Posterior vena cava (tissue), 2 donors: ENCODE measurements around the gene MDP1. TPM values are rescaled to one million over a fixed set of nuclear protein-coding genes. Genes with fewer than 3 reads are reported as not detected.
"Not testable (repeated sequence)": the region's sequence is repeated elsewhere in the genome, so short reads cannot be mapped to it uniquely, and the experiment has no call there.

Experiments used
- DNase-seq: peaks from one replicate; pipeline ENCODE4 v3.0.0-alpha.2; 2020; ENCODE audit warnings: low spot score
- intact Hi-C, 2 donors: fragments of 100-400 bp; cut with DNase I; formaldehyde crosslinking; loops; one replicate each; pipeline versions ENCODE4 v1.14.1 to v1.14.2; 2022 to 2023
- total RNA-seq, 2 donors: library from RNA; stranded (reverse); fragmentation: NEBNext Ultra II Directional; extraction: Animal tissue kit (Norgen Biotek cat#: 25700); gene quantifications; one replicate each; pipeline ENCODE4 v1.2.1, GENCODE V29; 2021
- donor health status: DM: yes; HTN: yes; CAD: no.
- donor health status: DM: yes; HTN: yes; CAD: no.

MDP1 gene
- total RNA-seq, 2 donors from 2014 or later = 22.1 to 23.1 TPM

- DNase-seq = no peak
- intact Hi-C loops = no loop called here
Measured at GRCh38 chr14:24234095-24235005, 18.5 kb upstream of the MDP1 start.

GRCh38 chr14:24233538-24233866, 17.6 kb upstream of the MDP1 start:
- no peak for DNase-seq
- intact Hi-C loops = no loop called here

GRCh38 chr14:24232645-24233537, 17.0 kb upstream of the MDP1 start, which contains the start of gene GMPR2:
Gene GMPR2, plus strand, starts transcription at chr14:24232929. Its CDS starts 325 bp downstream, at chr14:24233254.
- intact Hi-C loops = no loop called here
- no peak for DNase-seq

GRCh38 chr14:24232121-24232644, 16.3 kb upstream of the MDP1 start, which contains the start of gene NEDD8:
Gene NEDD8, minus strand, starts transcription at chr14:24232367. Its CDS starts 100 bp downstream, at chr14:24232267.
- DNase-seq = peak; percentile 98
- intact Hi-C loops = no loop called here

- no peak for DNase-seq
- intact Hi-C loops = no loop called here
Measured at GRCh38 chr14:24231263-24232120, 15.6 kb upstream of the MDP1 start.

GRCh38 chr14:24228902-24229301, 13.0 kb upstream of the MDP1 start:
- no peak for DNase-seq
- intact Hi-C loops = loop anchor here in 1 of 2 donors (1.0 kb wide), 1 partner anchor 10 kb away; no protein-coding TSS in a partner anchor

GRCh38 chr14:24226473-24226872, 10.6 kb upstream of the MDP1 start:
- DNase-seq = no peak
- intact Hi-C loops = no loop called here

- no peak for DNase-seq
- intact Hi-C loops = no loop called here
Measured at GRCh38 chr14:24224618-24225071, 8.8 kb upstream of the MDP1 start.

- DNase-seq, intact Hi-C loops: not testable (repeated sequence)
Measured at GRCh38 chr14:24222987-24223386, 7.1 kb upstream of the MDP1 start.

GRCh38 chr14:24219521-24219920, 3.7 kb upstream of the MDP1 start:
- intact Hi-C loops = loop anchor here in 1 of 2 donors (1.0 kb wide), 1 partner anchor 9 kb away; no protein-coding TSS in a partner anchor
- DNase-seq = no peak

GRCh38 chr14:24219080-24219479, 3.2 kb upstream of the MDP1 start:
- intact Hi-C loops = loop anchor here in 1 of 2 donors (1.0 kb wide), 1 partner anchor 9 kb away; no protein-coding TSS in a partner anchor
- DNase-seq = no peak

GRCh38 chr14:24216876-24217275, 1.0 kb upstream of the MDP1 start:
- DNase-seq, intact Hi-C loops: not testable (repeated sequence)

GRCh38 chr14:24216345-24216699, 456 bp upstream of the MDP1 start:
- intact Hi-C loops = no loop called here
- no peak for DNase-seq

- DNase-seq = no peak
- intact Hi-C loops = no loop called here
Measured at GRCh38 chr14:24213866-24214662, 1.8 kb downstream of the MDP1 start.

- intact Hi-C loops = no loop called here
- DNase-seq = peak; percentile 100
Measured at GRCh38 chr14:24212924-24213865, 2.7 kb downstream of the MDP1 start, which contains the start of gene CHMP4A. Gene CHMP4A, minus strand, starts transcription at chr14:24213488. Its CDS starts 49 bp downstream, at chr14:24213439.

- no peak for DNase-seq
- intact Hi-C loops = no loop called here
Measured at GRCh38 chr14:24211311-24211710, 4.6 kb downstream of the MDP1 start.

- intact Hi-C loops = no loop called here
- no peak for DNase-seq
Measured at GRCh38 chr14:24207625-24208024, 8.2 kb downstream of the MDP1 start.
